GM12801 (cell line): ENCODE results near the gene STX4.

Experiments
- TF ChIP-seq, protein P1 (sequence below): IDR thresholded peaks from one replicate; pipeline ENCODE4 v1.5.1; 2011; ENCODE audit warnings: control low read depth; ENCODE audit not compliant: insufficient read length; ENCODE audit errors: extremely low read depth

STX4 gene

DNA sequence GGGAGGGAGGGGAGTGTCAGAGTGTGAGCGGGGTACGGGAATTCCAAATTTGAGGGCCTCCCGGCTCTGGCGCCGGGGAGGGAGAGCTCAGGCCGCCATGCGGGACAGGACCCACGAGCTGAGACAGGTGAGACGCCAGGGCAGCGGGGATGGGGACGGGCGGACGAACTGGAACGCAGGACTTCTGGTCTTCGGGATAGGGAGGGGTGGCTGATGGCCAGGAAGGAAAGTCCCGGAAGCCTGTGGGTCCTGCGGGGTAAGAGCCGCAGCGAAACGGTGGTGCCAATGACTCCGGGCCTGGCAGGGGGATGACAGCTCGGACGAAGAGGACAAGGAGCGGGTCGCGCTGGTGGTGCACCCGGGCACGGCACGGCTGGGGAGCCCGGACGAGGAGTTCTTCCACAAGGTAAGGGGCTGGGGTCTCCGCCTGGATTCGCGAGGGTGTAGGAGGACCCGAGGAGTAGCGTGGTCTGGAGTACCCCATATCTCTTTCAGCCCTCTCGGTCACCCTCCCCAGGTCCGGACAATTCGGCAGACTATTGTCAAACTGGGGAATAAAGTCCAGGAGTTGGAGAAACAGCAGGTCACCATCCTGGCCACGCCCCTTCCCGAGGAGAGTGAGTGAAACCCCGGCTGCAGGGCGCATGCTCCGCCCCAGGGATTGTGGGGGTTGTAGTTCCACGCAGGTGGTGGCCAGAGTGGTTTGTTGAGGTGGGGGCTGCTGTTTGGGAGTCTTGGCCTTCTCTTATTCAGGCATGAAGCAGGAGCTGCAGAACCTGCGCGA lies 543 bp downstream of the STX4 start:
- TF ChIP-seq, protein P1, sequence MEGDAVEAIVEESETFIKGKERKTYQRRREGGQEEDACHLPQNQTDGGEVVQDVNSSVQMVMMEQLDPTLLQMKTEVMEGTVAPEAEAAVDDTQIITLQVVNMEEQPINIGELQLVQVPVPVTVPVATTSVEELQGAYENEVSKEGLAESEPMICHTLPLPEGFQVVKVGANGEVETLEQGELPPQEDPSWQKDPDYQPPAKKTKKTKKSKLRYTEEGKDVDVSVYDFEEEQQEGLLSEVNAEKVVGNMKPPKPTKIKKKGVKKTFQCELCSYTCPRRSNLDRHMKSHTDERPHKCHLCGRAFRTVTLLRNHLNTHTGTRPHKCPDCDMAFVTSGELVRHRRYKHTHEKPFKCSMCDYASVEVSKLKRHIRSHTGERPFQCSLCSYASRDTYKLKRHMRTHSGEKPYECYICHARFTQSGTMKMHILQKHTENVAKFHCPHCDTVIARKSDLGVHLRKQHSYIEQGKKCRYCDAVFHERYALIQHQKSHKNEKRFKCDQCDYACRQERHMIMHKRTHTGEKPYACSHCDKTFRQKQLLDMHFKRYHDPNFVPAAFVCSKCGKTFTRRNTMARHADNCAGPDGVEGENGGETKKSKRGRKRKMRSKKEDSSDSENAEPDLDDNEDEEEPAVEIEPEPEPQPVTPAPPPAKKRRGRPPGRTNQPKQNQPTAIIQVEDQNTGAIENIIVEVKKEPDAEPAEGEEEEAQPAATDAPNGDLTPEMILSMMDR: no peak

DNA sequence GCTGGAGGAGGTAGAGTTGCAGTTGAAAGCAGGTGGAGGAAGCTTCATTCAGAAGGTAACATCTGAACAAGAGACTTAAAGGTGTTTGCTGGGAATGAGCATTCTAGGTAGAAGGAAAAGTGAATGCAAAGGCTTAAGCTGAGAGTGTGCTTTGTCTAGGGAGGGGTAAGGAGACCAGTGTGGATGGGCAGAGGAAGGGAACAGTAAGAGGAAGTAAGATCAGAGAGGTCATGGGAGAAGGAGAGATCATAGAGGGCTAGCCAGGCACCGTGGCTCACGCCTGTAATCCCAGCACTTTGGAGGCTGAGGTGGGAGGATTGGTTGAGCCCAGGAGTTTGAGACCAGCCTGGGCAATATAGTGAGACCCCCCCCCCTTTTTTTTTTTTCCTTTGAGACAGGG lies 3.3 kb downstream of the STX4 start:
- TF ChIP-seq, protein P1: no peak

DNA sequence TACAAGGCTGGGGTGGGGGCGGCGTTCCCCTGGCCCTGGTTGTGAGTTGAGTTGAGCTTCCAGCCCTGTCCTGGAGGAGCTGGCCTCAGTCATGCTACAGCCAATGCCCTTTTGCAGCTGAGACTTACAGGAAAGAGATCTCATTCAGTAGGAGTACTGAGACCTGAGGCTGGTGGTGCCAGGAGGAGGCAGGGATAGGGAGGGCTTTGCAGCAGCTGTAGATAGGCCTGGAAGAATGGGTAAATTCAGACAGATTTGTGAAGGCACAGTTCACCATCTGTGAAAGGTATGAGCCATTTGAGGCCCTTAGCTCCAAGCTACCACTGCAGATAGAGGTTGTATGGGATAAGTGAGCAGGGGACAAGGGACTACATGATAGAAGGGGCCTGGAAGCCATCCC lies 5.6 kb downstream of the STX4 start:
- TF ChIP-seq, protein P1: no peak

DNA sequence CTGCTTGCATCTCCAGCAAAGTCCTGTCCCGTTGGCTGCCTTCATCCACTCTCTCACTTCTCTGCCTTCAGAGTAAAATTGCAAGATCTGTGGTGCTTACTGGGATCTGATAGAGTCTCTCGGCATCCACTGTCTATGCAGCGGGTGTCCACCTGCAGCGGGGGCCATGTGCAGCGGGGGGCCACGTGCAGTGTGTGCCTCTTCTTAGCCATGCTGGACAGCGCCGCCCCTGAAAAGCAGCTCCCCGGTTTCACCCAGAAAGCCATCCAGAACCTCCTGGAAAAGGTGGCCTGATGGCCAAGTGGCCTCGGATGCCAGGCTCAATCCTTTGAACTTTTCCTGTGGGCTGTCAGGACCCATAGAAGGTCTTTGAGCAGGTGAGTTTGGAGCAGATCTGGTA lies 9.5 kb downstream of the STX4 start:
- TF ChIP-seq, protein P1: no peak

DNA sequence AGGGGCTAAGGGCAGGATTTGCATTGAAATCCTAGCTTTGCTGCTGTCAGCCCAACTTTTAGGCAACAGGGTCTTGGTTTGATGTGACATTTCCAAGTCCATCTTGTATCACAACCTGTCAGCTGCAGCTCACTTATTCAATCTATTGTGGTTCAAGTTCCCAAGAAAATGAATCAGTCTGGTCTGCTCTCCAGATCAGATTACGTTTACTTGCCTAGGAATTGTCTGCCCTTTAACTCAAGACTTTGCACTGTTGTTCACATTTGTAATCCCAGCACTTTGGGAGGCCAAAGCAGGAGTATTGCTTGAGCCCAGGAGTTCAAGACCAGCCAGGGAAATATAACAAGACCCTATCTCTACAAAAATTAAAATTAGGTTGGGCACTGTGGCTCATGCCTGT lies 10.0 kb downstream of the STX4 start:
- TF ChIP-seq, protein P1: no peak

DNA sequence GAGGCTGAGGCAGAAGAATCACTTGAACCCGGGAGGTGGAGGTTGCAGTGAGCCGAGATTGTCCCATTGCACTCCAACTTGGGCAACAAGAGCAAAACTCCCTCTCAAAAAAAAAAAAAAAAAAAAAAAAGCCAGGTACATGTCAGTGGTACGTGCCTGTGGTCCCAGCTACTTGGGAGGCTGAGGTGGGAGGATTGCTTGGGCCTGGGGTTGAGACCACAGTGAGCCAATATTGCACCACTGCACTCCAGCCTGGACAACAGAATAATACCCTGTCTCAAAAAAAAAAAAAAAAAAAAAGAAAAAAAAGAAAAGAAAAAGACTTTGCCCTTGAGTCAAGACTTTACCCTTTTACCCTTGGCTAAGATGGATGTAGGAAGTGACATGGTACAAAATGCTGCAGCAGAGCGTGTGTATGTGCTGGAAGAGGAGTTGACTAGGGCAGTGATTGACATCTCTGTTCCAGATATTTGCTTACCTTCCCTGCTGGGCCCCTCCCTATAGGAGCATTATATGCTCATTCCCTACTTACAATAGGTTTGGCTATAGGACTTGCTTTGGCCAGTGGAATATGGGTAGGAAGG lies 10.6 kb downstream of the STX4 start:
- TF ChIP-seq, protein P1: no peak

DNA sequence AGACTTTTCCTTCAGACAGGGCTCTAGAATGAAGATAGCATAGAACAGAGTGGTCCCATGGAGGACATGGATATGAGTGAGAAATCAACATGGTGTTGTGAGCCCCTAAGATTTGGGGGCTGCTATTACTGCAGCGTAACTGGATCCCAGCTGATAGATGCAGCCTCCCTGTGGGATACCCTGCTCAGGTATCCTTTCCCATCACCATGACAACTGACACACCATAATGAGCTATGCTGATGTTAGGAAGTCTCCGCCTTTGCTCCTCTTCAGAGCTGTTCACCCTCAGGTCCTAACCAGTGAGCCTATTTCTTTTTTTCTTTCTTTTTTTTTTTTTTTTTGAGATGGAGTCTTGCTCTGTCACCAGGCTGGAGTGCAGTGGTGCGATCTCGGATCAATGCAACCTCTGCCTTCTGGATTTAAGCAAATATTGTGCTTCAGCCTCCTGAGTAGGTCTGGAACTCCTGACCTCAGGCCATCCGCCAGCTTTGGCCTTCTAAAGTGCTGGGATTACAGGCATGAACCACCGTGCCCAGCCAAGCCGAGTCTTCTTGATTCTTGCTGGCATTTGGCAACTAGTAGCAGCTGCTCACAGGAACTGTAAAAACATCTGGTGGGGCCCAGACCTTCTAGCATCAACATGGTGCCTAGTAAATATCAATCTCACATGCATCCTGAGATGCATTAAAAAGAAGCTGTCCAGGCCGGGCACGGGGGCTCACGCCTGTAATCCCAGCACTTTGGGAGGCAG lies 17.1 kb downstream of the STX4 start:
- TF ChIP-seq, protein P1: no peak
